HG02981 (cell line): ENCODE results near the gene CRYGN.

Experiments
- ATAC-seq: cut with Tn5 transposase; IDR thresholded peaks from one replicate; pipeline ENCODE4 v1.9.1; 2021; ENCODE audit warnings: mild to moderate bottlenecking, moderate library complexity; ENCODE audit not compliant: unreplicated experiment

CRYGN gene

GRCh38 chr7:151439855-151440798, at the start of gene CRYGN:
TSS of gene CRYGN (minus strand) at chr7:151440141. CDS start at chr7:151439917, 224 bp downstream.
- ATAC-seq = no peak

- no peak for ATAC-seq
These were observed 49.6 kb upstream of the CRYGN start for GRCh38 chr7:151489498-151489897.

GRCh38 chr7:151488096-151488495, 48.2 kb upstream of the CRYGN start:
- no peak for ATAC-seq

- ATAC-seq = no peak
These were observed 47.3 kb upstream of the CRYGN start for GRCh38 chr7:151487228-151487627.

- no peak for ATAC-seq
These were observed 46.1 kb upstream of the CRYGN start for GRCh38 chr7:151486074-151486473.

- ATAC-seq = no peak
These were observed 45.2 kb upstream of the CRYGN start for GRCh38 chr7:151484971-151485707.

GRCh38 chr7:151483711-151483983, 43.7 kb upstream of the CRYGN start:
- no peak for ATAC-seq

- no peak for ATAC-seq
These were observed 43.2 kb upstream of the CRYGN start for GRCh38 chr7:151482883-151483710.

- ATAC-seq = no peak
These were observed 41.9 kb upstream of the CRYGN start for GRCh38 chr7:151481650-151482505.

GRCh38 chr7:151477867-151478266, 37.9 kb upstream of the CRYGN start:
- ATAC-seq = no peak

- ATAC-seq = no peak
These were observed 32.9 kb upstream of the CRYGN start for GRCh38 chr7:151472644-151473380.

GRCh38 chr7:151470711-151471110, 30.8 kb upstream of the CRYGN start:
- ATAC-seq = no peak

GRCh38 chr7:151469281-151469680, 29.3 kb upstream of the CRYGN start:
- no peak for ATAC-seq

- ATAC-seq = no peak
These were observed 28.5 kb upstream of the CRYGN start for GRCh38 chr7:151468217-151469018.

GRCh38 chr7:151465169-151465568, 25.2 kb upstream of the CRYGN start:
- no peak for ATAC-seq

GRCh38 chr7:151462306-151462779, 22.4 kb upstream of the CRYGN start:
- no peak for ATAC-seq

- ATAC-seq = no peak
These were observed 21.9 kb upstream of the CRYGN start for GRCh38 chr7:151461942-151462230.

- no peak for ATAC-seq
These were observed 21.4 kb upstream of the CRYGN start for GRCh38 chr7:151461096-151461941.
